Middle frontal gyrus (tissue), 1 donor: Measurements from ENCODE around the gene CAB39.

Experiments used
- DNase-seq: peaks from one replicate; pipeline ENCODE4 v3.0.0-alpha.2; 2015; ENCODE audit warnings: low spot score; ENCODE audit errors: extremely low spot score

Gene CAB39

DNA sequence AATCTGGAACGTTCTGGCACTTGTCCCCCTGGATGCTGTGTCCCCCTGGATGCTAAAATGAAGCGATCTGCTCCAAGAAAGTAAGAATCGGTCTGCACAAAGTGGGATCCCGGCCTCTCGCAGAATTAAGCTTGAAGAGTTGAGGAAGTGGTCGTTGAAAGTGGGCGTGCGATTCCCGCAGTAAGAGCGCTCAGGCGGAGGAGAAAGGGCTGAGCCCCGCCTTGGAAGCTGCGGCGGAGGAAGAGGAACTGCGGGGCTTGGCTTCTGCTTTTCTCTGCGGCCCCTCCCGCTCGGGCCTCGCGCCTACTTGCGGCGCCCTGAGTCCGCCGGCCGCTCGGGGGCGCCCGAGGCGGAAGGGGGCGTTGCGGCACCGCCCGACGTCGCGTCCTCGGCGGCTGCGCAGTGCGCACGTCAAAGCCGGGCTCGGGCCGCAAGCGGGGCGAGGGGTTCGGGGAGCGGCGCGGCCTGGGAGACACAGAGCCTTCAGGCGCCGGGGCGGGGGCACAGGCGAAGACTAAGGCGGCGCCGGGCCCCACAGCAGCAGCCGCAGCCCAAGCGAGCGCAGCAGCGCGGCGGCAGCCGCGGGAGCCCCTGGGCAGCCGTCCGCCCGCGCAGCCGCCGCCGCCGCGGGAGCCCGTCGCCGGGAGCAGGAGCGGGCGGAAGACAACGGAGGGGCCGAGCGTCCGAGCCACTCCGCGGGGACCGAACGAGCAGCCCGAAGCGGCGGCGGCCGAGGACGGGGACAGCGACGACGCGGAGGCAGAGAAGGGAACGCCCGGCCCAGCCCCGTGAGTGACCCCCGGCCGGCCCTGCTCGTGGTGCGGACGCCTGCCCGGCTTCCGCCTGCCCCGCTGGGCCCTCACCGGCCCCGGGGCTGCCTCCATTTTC, at the start of gene CAB39:
TSS of gene CAB39 (plus strand) at position 400 of the 888 bp plus-strand sequence. CDS start 47,160 bp downstream, outside the sequence.
- peak; percentile 88 for DNase-seq

DNA sequence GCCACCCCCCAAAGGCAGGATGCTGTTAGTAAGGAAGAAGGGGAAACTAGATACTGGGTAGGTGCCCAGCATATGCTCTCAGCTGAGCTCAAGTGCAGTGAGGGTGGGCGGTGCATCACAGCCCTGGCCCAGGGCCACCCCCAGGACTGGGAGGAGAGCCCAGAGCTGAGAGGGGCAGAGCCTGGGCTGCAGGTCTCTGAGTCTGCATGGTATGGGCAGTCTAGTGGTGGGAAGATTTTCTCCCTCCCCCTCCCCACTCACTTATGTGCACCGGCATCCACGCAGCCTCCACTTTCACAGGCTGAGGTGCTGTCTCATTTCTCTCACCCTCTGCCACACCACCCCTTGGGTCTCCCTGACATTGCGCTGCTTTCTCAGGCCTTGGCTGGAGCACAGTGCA, 48.5 kb upstream of the CAB39 start:
- no peak for DNase-seq

DNA sequence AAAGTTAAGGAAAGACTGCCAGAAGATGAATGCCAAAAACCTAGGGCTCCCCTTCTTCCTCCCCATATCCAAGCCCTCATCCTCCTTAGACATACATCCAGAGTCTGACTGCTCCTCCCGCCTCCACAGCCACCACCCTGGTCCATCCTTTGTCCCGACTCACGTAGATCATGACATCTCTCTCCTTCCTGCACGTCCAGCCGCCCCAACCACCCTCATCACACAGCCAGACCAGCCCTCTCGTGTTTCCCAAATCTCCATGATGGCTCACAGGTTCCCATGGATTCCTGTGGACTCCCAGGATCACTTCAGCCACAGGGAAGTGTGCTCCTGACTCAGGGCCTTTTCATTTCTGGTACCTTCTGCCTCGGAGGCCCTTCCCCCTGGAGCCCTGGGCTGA, 47.8 kb upstream of the CAB39 start:
- no peak for DNase-seq

DNA sequence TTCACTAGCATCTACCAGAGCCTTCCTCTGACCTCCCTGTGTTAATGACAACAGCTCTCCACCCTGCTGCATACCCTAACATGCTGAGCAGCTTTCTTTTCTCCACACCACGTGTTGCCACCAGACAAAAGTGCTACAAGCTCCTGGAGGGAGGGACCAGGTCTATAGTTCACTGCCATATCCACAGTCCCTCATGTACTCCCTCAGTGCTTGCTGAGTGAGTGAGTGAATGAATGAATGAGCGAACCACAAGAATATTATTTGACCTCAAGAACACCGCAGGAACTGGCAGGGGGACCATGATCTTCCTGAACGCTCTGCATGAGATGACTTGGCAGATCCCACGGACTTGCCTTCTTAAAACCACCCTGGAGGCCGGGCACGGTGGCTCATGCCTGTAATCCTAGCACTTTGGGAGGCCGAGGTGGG, 47.4 kb upstream of the CAB39 start:
- no peak for DNase-seq

DNA sequence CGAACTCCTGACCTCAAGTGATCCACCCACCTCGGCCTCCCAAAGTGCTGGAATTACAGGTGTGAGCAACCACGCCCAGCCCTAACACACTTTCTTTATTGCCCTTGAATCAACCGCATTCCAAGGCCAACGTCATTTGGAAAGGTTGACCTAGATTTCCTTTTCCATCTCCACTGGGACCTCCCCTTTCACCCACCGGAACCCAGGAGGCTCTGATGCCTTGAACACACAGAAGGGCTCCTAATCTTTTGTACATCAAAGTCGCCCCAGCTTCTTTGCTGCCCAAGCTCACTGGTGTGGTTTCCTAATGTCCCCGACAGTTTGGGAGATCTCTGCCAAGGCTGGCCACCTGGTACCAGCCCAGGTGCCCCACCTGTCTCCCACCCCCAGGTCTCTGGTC, 46.2 kb upstream of the CAB39 start:
- DNase-seq = no peak

DNA sequence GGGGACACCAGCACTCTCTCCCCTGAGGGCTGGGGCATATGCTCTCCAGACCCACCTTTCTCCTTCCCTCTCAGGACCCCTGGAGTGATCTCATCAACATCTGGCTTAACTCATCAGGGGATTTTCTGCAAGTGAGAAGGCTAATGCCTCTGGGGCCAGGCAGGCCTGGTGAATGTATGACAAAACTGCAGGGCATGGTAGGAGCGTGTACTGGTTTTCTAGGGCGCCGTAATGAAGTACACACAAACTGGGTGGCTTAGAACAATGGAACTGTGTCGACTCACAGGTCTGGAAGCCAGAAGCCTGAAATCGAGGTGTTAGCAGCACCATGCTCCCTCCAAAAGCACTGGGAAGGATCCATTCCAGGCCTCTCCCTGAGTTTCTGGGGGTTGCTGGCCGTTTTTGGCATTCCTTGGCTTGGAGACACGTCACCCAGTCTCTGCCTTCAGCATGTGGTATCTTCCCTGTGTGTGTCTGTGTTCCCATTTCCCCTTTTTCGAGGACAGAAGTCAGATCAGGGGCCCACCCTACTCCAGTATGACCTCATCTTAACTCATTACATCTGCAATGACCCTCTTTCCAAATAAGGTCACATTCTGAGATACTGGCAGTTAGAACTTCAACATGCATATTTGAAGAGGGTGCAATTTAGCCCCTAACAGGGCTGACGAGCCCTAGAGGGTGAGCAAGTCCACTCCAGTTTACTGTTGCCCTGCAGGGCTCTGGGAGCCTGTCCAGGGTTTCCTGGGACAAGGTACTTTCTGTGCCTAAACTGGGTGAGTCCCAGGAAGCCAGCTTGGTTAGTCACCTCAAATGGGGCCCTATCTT, 45.5 kb upstream of the CAB39 start:
- no peak for DNase-seq

DNA sequence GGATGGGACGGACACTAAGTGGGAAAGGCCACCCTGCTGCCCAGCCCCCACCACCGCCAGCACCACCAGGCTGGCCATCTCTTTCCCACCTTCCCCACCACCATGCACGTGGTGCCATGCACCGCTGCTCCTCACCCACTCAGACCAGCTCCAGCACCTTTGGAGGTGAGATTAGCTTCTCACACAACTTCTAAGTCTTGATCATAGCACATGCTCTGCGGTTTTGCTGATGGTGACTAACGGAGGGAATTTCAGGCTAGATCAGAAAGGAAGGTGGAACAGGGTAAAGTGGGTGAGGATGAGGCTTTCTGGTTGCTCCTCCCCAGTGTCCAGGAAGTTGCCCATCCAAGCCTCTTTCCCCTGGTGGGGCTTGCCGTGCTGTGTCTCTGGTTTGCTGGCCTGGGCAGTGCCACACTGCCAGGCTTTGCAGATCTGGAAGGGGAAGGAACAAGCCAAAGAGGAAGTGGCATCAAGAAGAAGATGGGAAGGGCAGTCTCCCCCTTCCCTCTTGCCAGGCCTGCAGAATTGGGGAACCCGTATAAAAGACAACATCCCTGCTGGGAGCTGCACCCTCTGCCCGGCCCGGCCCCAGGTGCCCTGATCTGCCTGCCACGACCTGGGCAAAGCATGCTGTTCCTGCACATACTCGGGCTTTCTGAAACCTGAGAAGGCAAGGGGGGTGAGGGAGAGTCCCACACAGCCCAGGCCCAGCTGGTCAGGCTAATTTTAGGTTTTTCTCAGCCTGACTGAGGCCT, 44.3 kb upstream of the CAB39 start:
- DNase-seq = no peak

DNA sequence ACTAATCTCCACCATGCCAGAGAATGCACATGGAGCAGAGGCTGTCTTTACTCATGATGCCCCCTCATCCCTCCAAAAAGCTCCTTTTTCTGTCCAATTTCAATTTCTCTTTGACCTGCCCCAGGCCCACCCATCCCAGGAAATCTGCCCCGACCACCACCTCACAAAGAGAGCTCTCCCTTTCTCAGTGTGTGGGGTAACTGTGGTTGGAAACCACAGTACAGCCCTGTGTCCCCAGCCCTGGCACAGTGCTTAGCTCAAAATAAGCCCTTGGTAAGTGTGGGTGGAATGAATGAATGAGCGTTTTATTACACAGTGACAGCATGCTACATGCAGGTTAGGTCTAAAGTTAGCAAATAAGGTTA, 43.7 kb upstream of the CAB39 start:
- no peak for DNase-seq

DNA sequence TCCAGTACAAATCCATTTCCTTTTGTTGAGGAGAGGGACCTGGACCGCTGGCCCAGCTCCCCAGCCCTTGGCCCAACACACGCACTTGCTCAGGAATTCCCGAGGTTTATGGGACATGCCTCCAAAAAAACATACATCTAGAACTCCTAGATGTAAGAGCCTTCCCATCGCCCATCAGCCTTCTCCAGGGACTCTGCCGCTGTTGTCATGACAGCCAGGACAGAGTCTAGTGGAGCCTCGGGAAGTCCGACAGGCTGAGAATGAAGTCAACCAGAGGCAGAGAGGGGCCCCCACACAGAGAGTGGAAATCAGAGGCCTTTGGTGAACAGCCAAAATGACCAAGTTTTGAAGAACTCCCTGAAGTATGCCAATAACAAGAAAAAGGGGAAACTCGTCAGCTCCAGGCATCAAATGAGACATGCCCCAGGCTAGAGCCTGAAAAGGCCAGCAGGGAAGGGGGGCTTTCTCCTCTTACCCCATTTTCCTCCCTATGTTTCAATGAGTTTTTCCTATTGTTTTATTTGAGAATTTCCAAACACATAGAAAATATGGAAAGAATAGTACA, 43.2 kb upstream of the CAB39 start:
- no peak for DNase-seq

DNA sequence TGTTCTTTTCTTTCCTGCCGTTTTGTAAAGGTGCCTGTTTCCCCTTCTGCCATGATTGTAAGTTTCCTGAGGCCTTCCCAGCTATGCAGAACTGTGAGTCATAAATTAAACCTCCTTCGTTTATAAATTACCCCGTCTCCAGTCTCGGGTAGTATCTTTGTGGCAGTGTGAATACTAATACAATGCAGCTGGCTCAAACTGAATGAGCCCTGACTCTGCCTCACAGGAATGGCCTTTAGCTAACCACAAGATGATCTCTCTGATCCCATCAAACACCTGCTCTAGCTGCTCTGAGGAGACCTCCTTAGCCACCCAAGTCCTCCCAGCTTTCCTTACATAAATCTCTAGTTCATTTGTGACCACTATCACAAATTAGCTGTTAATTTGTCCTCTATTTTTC, 41.5 kb upstream of the CAB39 start:
- DNase-seq = no peak

DNA sequence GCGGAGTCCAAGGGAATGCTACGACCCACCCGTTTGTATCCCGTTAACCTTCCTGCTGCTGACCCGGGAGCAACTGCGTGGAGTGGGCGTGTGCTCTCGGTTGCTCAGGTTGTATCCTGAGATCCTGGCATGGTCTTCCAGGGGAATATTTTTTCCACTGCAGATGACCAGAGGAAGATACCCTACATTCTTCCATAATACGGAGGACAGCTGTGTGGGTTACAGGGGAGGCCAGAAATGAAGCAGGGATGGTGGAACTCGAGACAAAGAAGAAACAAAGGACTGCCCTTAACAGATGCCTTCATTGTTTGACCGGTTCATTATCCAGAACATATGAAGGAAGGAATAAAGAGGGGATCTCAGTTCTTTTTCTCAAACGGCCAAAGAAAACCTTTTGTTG, 39.8 kb upstream of the CAB39 start:
- DNase-seq = no peak

DNA sequence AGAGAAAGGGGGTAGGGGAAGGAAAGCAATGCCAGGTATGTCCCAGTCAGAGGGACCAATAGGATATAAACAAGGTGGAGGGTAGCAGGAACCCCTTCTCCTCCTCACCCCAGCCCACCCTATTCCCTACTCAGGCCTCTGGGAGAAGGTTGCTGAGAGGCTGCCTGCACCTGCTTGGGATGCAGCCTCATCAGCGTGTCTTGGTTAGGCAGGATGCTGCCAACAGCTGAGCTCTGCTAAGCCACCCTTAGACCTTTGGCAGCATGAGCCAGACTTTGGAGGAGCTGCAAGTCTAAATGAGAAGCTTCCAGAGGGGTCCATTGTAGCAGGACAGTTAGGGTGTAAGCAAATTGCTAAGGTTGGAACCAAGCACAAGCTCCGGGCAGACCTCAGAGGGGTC, 38.2 kb upstream of the CAB39 start:
- DNase-seq = no peak

DNA sequence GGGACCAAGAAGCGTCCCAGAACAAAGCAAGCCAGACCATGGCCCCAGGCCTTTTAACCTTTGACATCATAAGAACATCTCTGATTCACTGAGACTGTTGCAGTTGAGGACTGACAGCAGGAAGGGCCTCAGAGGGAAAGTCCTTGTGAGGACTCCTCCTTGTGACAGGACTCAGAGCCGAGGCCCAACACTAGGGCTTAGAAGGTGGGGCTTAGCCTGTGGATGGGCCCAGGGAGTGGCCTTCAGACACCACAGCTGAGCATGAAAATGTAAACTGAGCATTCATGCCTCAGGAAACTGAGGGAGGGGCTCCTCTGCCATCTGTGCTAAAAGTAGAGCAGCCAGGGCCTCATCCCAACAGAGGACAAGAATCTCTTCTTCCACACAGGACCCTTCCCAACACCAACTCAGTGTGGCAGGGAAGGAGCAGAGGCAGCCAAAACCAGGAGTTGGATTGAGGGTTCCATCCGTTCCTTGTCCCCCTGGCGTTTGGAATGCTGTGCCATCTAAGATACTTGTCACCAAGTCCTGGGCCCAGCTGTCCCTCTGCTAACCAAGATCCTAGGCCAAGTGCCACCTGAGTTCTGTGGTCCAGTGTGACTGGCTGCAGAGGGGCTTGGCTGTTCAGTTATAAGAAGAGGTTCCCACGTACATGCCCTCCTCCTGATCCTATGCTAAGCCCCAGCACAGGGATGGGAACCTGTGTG, 37.5 kb upstream of the CAB39 start:
- DNase-seq = no peak

DNA sequence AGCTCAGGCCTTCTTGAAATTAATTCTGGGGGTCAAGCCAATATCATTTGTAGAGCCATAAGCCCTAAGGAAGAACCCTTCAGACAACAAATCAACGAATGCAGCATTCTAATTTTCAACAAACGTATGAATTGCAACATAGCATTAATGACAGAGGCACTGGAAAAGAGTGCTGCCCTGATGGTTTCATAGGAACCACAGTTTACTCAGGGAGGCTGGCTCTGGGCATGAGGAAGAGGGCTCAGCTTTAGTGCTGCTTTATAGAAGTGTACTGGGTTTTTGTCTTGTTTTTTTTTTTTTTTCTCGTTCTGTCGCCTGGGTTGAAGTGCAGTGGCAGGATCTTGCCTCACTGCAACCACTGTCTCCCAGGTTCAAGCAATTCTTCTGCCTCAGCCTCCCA, 36.1 kb upstream of the CAB39 start:
- no peak for DNase-seq

DNA sequence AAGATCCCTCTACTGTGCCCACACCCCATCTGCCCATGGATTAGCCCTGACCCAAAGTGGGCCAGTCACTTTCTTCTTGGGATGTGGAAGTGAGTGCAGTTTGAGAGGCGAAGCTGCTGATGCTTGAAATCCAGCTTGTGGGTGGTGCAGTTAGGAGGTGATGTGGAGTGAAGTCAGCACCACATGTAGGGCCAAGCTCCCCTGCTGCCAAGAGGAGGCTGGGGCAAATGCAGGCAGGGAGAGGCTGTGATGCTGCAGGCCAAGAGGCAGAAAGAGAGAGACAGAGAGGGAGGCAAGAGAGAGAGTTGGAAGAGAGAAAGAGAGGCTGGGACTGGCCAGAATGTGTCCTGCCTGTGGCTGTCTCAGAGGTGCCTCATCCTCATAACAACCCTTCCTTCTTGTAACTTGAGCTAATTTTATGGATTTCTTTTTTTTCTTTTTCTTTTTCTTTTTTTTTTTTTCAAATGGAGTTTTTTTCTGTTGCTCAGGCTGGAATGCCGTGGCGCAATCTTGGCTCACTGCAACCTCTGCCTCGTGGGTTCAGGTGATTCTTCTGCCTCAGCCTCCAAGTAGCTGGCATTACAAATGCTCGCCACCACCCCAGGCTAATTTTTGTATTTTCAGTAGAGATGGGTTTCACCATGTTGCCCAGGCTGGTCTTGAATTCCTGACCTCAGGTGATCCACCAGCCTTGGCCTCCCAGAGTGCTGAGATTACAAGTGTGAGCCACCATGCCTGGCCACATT, 35.3 kb upstream of the CAB39 start:
- no peak for DNase-seq

DNA sequence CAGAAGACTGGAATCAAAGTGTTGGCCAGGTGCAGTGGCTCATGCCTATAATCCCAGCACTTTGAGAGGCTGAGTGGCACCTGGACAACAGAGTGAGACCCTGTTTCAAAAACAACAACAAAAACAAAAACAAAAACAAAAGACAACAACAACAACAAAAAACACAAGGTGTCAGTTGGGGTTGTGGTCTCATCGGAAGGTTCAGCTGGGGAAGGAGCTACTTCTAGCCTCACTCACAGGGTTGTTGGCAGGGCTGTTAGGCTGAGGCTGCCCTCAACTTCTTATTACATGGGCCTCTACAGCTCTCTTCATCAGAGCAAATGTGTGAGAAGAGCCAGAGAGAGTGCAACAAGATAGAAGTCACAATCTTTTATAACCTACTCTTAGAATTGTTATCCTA, 34.6 kb upstream of the CAB39 start:
- no peak for DNase-seq

DNA sequence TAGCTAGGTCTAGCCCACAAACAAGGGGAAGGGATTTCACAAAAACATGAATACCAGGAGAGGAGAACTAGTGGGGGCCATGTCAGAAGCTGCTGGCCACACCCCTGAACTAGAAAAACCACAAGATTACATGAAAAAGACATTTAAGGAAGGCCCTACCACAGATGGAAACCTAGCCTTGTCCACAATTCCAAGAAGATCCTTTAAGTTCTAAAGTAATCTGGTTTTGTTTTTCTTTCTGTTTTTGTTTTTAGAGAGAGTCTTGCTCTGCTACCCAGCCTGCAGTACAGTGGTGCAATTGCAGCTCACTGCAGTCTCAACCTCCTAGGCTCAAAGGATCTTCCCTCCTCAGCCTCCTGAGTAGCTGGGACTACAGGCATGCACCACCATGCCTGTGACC, 34.2 kb upstream of the CAB39 start:
- no peak for DNase-seq

DNA sequence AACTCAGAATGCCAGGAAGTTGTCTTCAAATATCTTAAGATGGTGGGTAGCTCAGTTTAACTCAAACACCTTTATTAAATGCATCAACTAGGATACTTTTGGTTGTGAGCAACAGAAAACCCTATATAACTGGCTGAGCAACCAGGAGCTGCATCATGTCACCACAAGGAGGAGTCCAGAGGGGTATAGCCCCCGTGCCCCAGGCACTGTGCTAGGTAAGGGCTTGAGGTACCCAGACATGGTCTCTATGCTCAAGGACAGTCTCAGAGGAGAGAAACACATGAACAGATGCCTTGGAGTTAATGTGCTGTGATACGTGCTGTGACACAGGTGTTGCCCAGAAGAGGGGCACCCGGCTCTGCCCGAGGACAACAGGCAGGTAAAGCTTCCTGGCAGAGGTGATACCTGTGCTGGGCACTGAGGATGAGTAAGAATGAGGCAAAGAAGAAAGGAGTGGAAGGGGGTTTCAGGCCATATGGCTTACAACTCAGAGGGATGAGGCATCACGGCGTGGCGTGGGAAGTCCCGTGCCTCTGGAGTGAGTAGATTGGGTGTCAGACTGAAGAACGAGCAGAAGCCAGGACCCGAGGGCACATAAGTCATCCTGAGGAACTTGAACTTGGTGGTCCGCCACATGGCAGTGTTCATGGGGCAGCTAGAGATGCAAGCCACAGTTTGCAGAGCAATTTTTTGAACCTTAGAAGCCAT, 32.0 kb upstream of the CAB39 start:
- DNase-seq = no peak

DNA sequence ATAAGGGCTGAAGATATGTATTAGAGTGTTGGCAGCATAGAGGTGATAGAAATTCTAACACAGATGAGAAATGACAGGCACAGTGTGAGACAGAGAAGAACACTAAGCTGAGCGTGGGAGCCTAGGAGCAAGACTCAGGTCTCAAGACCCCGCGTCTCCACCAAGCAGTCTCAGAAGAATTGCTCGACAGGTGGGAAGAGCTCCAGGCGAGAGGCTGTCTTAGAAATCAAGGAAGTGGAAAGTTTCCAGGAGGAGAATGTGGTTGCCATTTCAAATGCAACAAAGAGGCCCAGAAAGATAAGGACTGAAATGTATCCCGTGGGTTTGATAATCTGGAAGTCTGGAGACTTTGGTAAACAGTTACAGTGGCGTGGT, 31.5 kb upstream of the CAB39 start:
- no peak for DNase-seq

DNA sequence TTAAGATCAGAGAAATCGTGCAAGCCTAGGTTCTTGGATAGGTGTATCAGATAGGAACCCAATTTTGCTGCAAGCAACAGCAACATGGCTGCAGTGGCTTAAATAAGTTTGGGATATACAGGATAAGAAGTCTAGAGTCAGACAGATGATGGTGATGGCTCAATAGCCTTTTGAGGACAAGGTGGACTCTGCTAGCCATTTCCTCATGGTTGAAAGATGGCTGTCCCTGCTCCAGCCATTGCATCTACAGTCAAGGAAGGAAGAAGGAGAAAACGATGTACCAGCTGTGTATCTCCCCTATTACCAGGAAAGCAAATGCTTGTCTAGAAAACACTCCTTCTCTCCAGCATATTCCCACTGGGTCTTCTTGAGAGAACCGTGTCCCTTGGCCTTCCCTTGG, 30.1 kb upstream of the CAB39 start:
- DNase-seq = no peak
